H1 (cell line): ENCODE results near the gene ENOPH1. TPM values are rescaled to one million over a fixed set of nuclear protein-coding genes. Genes with fewer than 3 reads are reported as not detected.

Experiments
- CTCF ChIA-PET: fragments of 300-600 bp; sonication (Branson Sonifier 250); formaldehyde crosslinking; loops from one replicate; lab custom pipeline; 2021; ENCODE audit not compliant: partially characterized antibody; lab: Charles Lee
- POLR2A ChIA-PET: fragments of 300-600 bp; sonication (Branson Sonifier 250); formaldehyde crosslinking; loops from one replicate; lab custom pipeline; 2021; ENCODE audit warnings: inconsistent platforms; ENCODE audit not compliant: partially characterized antibody; lab: Charles Lee
- DNase-seq, 2 experiments: peaks; one replicate each; pipeline versions ENCODE4 v3.0.0 to v3.0.0-alpha.2; 2010 to 2022; ENCODE audit warnings: low spot score in 2 of 2, low read depth in 1 of 2, mixed read lengths in 1 of 2
- FAIRE-seq: peaks from 2 replicates; lab custom pipeline; 2011; peaks lifted over from hg19 to GRCh38; lab: Jason Lieb, UNC
- H2AFZ ChIP-seq: 2 replicates; pipeline ENCODE4 v1.8.1; 2012; ENCODE audit warnings: low read length, inconsistent platforms
- H2AK5ac ChIP-seq: 2 replicates; pipeline ENCODE4 v1.6.1; 2013; ENCODE audit warnings: low read depth, low read length
- H2BK120ac ChIP-seq: replicated peaks from 2 replicates; pipeline ENCODE3; 2013; ENCODE audit warnings: low read depth, low read length, inconsistent platforms
- H2BK12ac ChIP-seq: 2 replicates; pipeline ENCODE4 v1.6.1; 2013; ENCODE audit warnings: low read depth, low read length
- H2BK15ac ChIP-seq: 2 replicates; pipeline ENCODE4 v1.6.1; 2013; ENCODE audit warnings: low read length
- H2BK20ac ChIP-seq: 2 replicates; pipeline ENCODE4 v1.6.1; 2013; ENCODE audit warnings: low read length
- H2BK5ac ChIP-seq: 2 replicates; pipeline ENCODE4 v1.6.1; 2013; ENCODE audit warnings: low read depth, low read length
- H3K14ac ChIP-seq: 2 replicates; pipeline ENCODE4 v1.6.1; 2013; ENCODE audit warnings: inconsistent platforms; ENCODE audit not compliant: insufficient read length
- H3K18ac ChIP-seq: 2 replicates; pipeline ENCODE4 v1.6.1; 2013; ENCODE audit warnings: low read length; ENCODE audit errors: extremely low read depth
- H3K23ac ChIP-seq: 2 replicates; pipeline ENCODE4 v1.6.1; 2013; ENCODE audit warnings: inconsistent platforms; ENCODE audit not compliant: insufficient read length
- H3K23me2 ChIP-seq: 2 replicates; pipeline ENCODE4 v1.6.1; 2013; ENCODE audit warnings: low read depth, low read length
- H3K27ac ChIP-seq: 2 replicates; pipeline ENCODE4 v1.6.1; 2011; ENCODE audit warnings: low read depth, low read length, inconsistent platforms
- H3K27me3 ChIP-seq, 4 experiments: replicated peaks in 1 of 4; 1 replicate in 1 of 4; 2 replicates in 3 of 4; pipeline versions ENCODE4 v1.6.1 to v1.8.1; 2011 to 2013; ENCODE audit warnings: low read length in 3 of 4, mild to moderate bottlenecking in 3 of 4, inconsistent platforms in 2 of 4, mixed read lengths in 2 of 4, moderate library complexity in 1 of 4; ENCODE audit not compliant: control insufficient read depth in 3 of 4, insufficient read depth in 3 of 4; ENCODE audit errors: extremely low read depth in 1 of 4
- H3K36me3 ChIP-seq, 4 experiments: 2 replicates each; pipeline versions ENCODE4 v1.6.1 to v1.8.1; 2011 to 2013; ENCODE audit warnings: mild to moderate bottlenecking in 4 of 4, low read length in 3 of 4, moderate library complexity in 2 of 4, control low read depth in 1 of 4, inconsistent platforms in 1 of 4; ENCODE audit not compliant: insufficient read depth in 4 of 4, control insufficient read depth in 2 of 4
- H3K4ac ChIP-seq: replicated peaks from 2 replicates; pipeline ENCODE3; 2013; ENCODE audit warnings: low read length, low read depth, mixed read lengths, inconsistent platforms; ENCODE audit not compliant: insufficient read length
- H3K4me1 ChIP-seq, 4 experiments: replicated peaks in 1 of 4; 1 replicate in 1 of 4; 2 replicates in 3 of 4; pipeline versions ENCODE4 v1.6.1 to v1.8.1; 2011 to 2013; ENCODE audit warnings: low read length in 3 of 4, inconsistent platforms in 2 of 4, mixed read lengths in 1 of 4; ENCODE audit not compliant: insufficient read depth in 4 of 4, control insufficient read depth in 3 of 4
- H3K4me2 ChIP-seq, 2 experiments: 2 replicates each; pipeline versions ENCODE4 v1.6.1 to v1.8.1; 2011 to 2013; ENCODE audit warnings: low read depth in 2 of 2, low read length in 2 of 2, control low read depth in 1 of 2, inconsistent platforms in 1 of 2, mild to moderate bottlenecking in 1 of 2; ENCODE audit not compliant: insufficient read depth in 1 of 2
- H3K4me3 ChIP-seq, 4 experiments: fragments of 200-600, 300-600 bp in 1 of 4; sonication (generic), shearing (Covaris generic), sonication (Bioruptor Twin) in 1 of 4; 2 replicates each; pipeline versions ENCODE4 v1.5.1 to v1.8.1; 2011 to 2016; ENCODE audit warnings: low read length in 4 of 4, low read depth in 3 of 4, control low read depth in 2 of 4, inconsistent platforms in 2 of 4, mild to moderate bottlenecking in 2 of 4, mixed read lengths in 1 of 4, moderate library complexity in 1 of 4; ENCODE audit not compliant: insufficient read depth in 2 of 4; ENCODE audit errors: extremely low read depth in 1 of 4
- H3K56ac ChIP-seq: replicated peaks from 2 replicates; pipeline ENCODE3; 2013; ENCODE audit warnings: low read depth, mild to moderate bottlenecking, mixed read lengths, low read length, inconsistent platforms; ENCODE audit not compliant: insufficient read length
- H3K79me1 ChIP-seq: 2 replicates; pipeline ENCODE4 v1.6.1; 2013; ENCODE audit warnings: low read depth, low read length, control low read depth
- H3K79me2 ChIP-seq, 2 experiments: 2 replicates each; pipeline versions ENCODE4 v1.6.1 to v1.8.1; 2012 to 2013; ENCODE audit warnings: low read length in 2 of 2, mild to moderate bottlenecking in 2 of 2, inconsistent platforms in 1 of 2; ENCODE audit not compliant: insufficient read depth in 2 of 2, control insufficient read depth in 1 of 2
- H3K9ac ChIP-seq, 4 experiments: replicated peaks in 1 of 4; 1 replicate in 1 of 4; 2 replicates in 3 of 4; pipeline versions ENCODE4 v1.6.1 to v1.8.1; 2011 to 2013; ENCODE audit warnings: low read depth in 3 of 4, low read length in 3 of 4, control low read depth in 2 of 4, mild to moderate bottlenecking in 2 of 4, moderate library complexity in 2 of 4, inconsistent platforms in 1 of 4; ENCODE audit errors: extremely low read depth in 1 of 4
- H3K9me3 ChIP-seq, 2 experiments: 2 replicates each; pipeline versions ENCODE4 v1.6.1 to v1.8.1; 2012 to 2013; ENCODE audit warnings: mild to moderate bottlenecking in 2 of 2, moderate library complexity in 2 of 2, control low read depth in 1 of 2, inconsistent platforms in 1 of 2, low read depth in 1 of 2, low read length in 1 of 2, mixed read lengths in 1 of 2; ENCODE audit not compliant: insufficient read depth in 2 of 2
- H4K20me1 ChIP-seq, 2 experiments: replicated peaks in 1 of 2; 2 replicates each; pipeline versions ENCODE3 to v1.8.1; 2011 to 2013; ENCODE audit warnings: inconsistent platforms in 2 of 2, low read length in 2 of 2, mild to moderate bottlenecking in 1 of 2; ENCODE audit not compliant: insufficient read depth in 2 of 2, control insufficient read depth in 1 of 2
- H4K5ac ChIP-seq: 2 replicates; pipeline ENCODE4 v1.6.1; 2013; ENCODE audit warnings: low read length, low read depth, mixed read lengths, inconsistent platforms; ENCODE audit not compliant: insufficient read length
- H4K8ac ChIP-seq: 2 replicates; pipeline ENCODE4 v1.8.0; 2013; ENCODE audit warnings: mild to moderate bottlenecking, moderate library complexity, low read length, inconsistent platforms; ENCODE audit not compliant: insufficient read depth; ENCODE audit errors: extremely low read depth
- H4K91ac ChIP-seq: replicated peaks from 2 replicates; pipeline ENCODE3; 2013; ENCODE audit warnings: low read length, mixed read lengths, inconsistent platforms; ENCODE audit not compliant: insufficient read length
- CBX8 ChIP-seq: fragments of 300-800, 300-1000 bp; sonication (generic); IDR thresholded peaks from 2 replicates; pipeline ENCODE4 v1.7.1; 2016; ENCODE audit warnings: low read depth, low read length, borderline replicate concordance
- CEBPB ChIP-seq: IDR thresholded peaks from 2 replicates; pipeline ENCODE4 v1.6.1; 2012; ENCODE audit warnings: low read depth, low read length
- CREB1 ChIP-seq: IDR thresholded peaks from 2 replicates; pipeline ENCODE4 v1.6.1; 2012; ENCODE audit warnings: inconsistent platforms
- HDAC2 ChIP-seq, 2 experiments: fragments of 300-600 bp in 1 of 2; sonication (generic) in 1 of 2; IDR thresholded peaks; 2 replicates each; pipeline ENCODE4 v1.6.1; 2011 to 2012; ENCODE audit warnings: low read depth in 2 of 2, low read length in 2 of 2, mild to moderate bottlenecking in 2 of 2, moderate library complexity in 2 of 2, borderline replicate concordance in 1 of 2, inconsistent platforms in 1 of 2
- MAX ChIP-seq: IDR thresholded peaks from 2 replicates; pipeline ENCODE4 v1.6.1; 2012; ENCODE audit warnings: inconsistent platforms
- RBBP5 ChIP-seq: IDR thresholded peaks from 2 replicates; pipeline ENCODE4 v1.7.1; 2012; ENCODE audit warnings: low read depth, mild to moderate bottlenecking, inconsistent platforms, low read length, moderate library complexity, borderline replicate concordance
- RFX5 ChIP-seq: IDR thresholded peaks from 2 replicates; pipeline ENCODE4 v1.6.1; 2011; ENCODE audit warnings: low read depth, low read length, improper control_type of control experiment, borderline replicate concordance
- RNF2 ChIP-seq: fragments of 200-900, 300-1000 bp; sonication (generic); IDR thresholded peaks from 2 replicates; pipeline ENCODE4 v1.7.1; 2016; ENCODE audit warnings: borderline replicate concordance, low read depth, mild to moderate bottlenecking, antibody characterized with exemption, low read length; ENCODE audit not compliant: poor library complexity, severe bottlenecking; ENCODE audit errors: missing control alignments
- SIX5 ChIP-seq: IDR thresholded peaks from 2 replicates; pipeline ENCODE4 v1.6.1; 2011; ENCODE audit warnings: mild to moderate bottlenecking, low read depth, low read length
- SP2 ChIP-seq: IDR thresholded peaks from 2 replicates; pipeline ENCODE4 v1.6.1; 2012; ENCODE audit warnings: mild to moderate bottlenecking, low read length, inconsistent platforms
- TAF7 ChIP-seq: optimal IDR thresholded peaks from 2 replicates; pipeline ENCODE3; 2011; ENCODE audit warnings: low read depth, mild to moderate bottlenecking, inconsistent platforms, low read length, moderate library complexity, borderline replicate concordance
- TBP ChIP-seq: IDR thresholded peaks from 2 replicates; pipeline ENCODE4 v1.6.1; 2011; ENCODE audit warnings: low read depth, low read length, improper control_type of control experiment
- WGBS, 2 experiments: shearing (Covaris generic) in 1 of 2; methylation state at CpG; one replicate each; pipeline versions ENCODE4 v1.1.6 to v1.1.7; 2013 to 2015; ENCODE audit warnings: low lambda C conversion rate in 2 of 2, mixed read lengths in 2 of 2, inconsistent platforms in 1 of 2, low coverage in 1 of 2, missing lambda C conversion rate in 1 of 2; ENCODE audit not compliant: insufficient replicate concordance in 2 of 2, insufficient coverage in 1 of 2, insufficient read length in 1 of 2; ENCODE audit errors: extremely low coverage in 1 of 2, missing lambda C conversion rate in 1 of 2; 5-methylcytosine and 5-hydroxymethylcytosine counted together
- polyA plus RNA-seq, 7 experiments: library from polyadenylated mRNA; depleted of rRNA in 3 of 7; stranded (reverse) in 5 of 7; unstranded in 2 of 7; fragments of >200 nt in 5 of 7; fragments of 200-250 nt in 2 of 7; gene quantifications; 1 replicate in 5 of 7; 2 replicates in 1 of 7; 4 replicates in 1 of 7; pipeline versions ENCODE4 v1.2.1 to v1.2.3, GENCODE V29; 2011 to 2013; ENCODE audit warnings: missing spikeins in 2 of 7, mixed read lengths in 2 of 7
- total RNA-seq: library from RNA; stranded (reverse); fragmentation: NEBNext Ultra II Directional; extraction: Animal tissue kit (Norgen Biotek cat#: 25700); gene quantifications from 2 replicates; pipeline ENCODE4 v1.2.1, GENCODE V29; 2021

The ENOPH1 gene
- total and polyA plus RNA-seq, 2 of the 8 experiments (the other 6 are each of a cell fraction or from before 2014, with no cell fraction given), result 25.1 to 89.3 TPM

- no peak overlapping the region for H3K14ac ChIP-seq
- no peaks in the 10 kb centered on the region for H3K79me2 ChIP-seq
- H3K36me3 ChIP-seq, result no peaks in the 10 kb centered on the region
- no peak overlapping the region for H2BK20ac ChIP-seq
- H3K79me1 ChIP-seq, result no peaks in the 10 kb centered on the region
- H3K4ac ChIP-seq, result no peak overlapping the region
- H3K27ac ChIP-seq, result no peak overlapping the region
- H2BK15ac ChIP-seq, result no peak overlapping the region
- H3K27me3 ChIP-seq, result no peaks in the 10 kb centered on the region
- no peak overlapping the region for H3K56ac ChIP-seq
- H3K9ac ChIP-seq, result no peak overlapping the region
- H2BK5ac ChIP-seq, result no peak overlapping the region
- ChIA-PET CTCF (interaction anchor here (1.0 to 5.1 kb wide), 11 partner anchors 10 to 256 kb away, joined by 3 to 23 read pairs (median 4); no protein-coding TSS in a partner anchor), POLR2A (interaction anchor here (1.0 to 1.7 kb wide), 2 partner anchors 10 to 12 kb away, joined by 3 to 5 read pairs; no protein-coding TSS in a partner anchor)
- no peak overlapping the region for H4K8ac ChIP-seq
- H3K4me2 ChIP-seq, result no peak overlapping the region
- DNase-seq (no peak), FAIRE-seq (no peak)
- H2BK12ac ChIP-seq, result no peak overlapping the region
- no peaks in the 10 kb centered on the region for H4K20me1 ChIP-seq
- H3K4me1 ChIP-seq, result no peaks in the 10 kb centered on the region
- H2BK120ac ChIP-seq, result no peak overlapping the region
- H2AFZ ChIP-seq, result no peak overlapping the region
- no peak overlapping the region for H4K91ac ChIP-seq
- no peak overlapping the region for H3K4me3 ChIP-seq
- 90% methylated on average over 14 of the region's 14 CpGs; no CpG with 5 or more reads in 1 of the 2 experiments for WGBS, 2 experiments
- no peak overlapping the region for H3K23ac ChIP-seq
- no peak overlapping the region for H4K5ac ChIP-seq
- no peak overlapping the region for H2AK5ac ChIP-seq
- H3K18ac ChIP-seq, result no peak overlapping the region
- H3K9me3 ChIP-seq, result no peaks in the 10 kb centered on the region
- no peaks in the 10 kb centered on the region for H3K23me2 ChIP-seq
- TF ChIP-seq SP2 (no peak), CEBPB (no peak), RNF2 (no peak), HDAC2 (IDR thresholded peaks at IDR 0.05; ENCODE audit: borderline replicate concordance in 1 of 2, low read depth in 2 of 2, low read length in 2 of 2) (no peak), CREB1 (no peak), TAF7 (no peak), MAX (no peak), CBX8 (no peak), SIX5 (no peak), RBBP5 (no peak), TBP (no peak), RFX5 (no peak)
Observed at GRCh38 chr4:82484996-82485783, 54.8 kb downstream of the ENOPH1 start.
